Kidney (tissue), 14 donors: ENCODE data around the gene TXNRD1. TPM values are rescaled to one million over a fixed set of nuclear protein-coding genes. Genes with fewer than 3 reads are reported as not detected.

Experiments used
- DNase-seq, 5 donors: peaks; one replicate each; pipeline ENCODE4 v3.0.0-alpha.2; 2013 to 2020
- FAIRE-seq: peaks from 2 replicates; lab custom pipeline; 2012; peaks lifted over from hg19 to GRCh38; lab: Jason Lieb, UNC
- H3K27ac ChIP-seq, 2 donors: one replicate each; pipeline ENCODE4 v1.7.0; 2013; ENCODE audit warnings: low read depth in 2 of 2, low read length in 2 of 2, inconsistent platforms in 1 of 2
- H3K27me3 ChIP-seq: one replicate; pipeline ENCODE4 v1.7.1; 2013; ENCODE audit warnings: low read length, inconsistent platforms; ENCODE audit not compliant: control insufficient read depth, insufficient read depth
- H3K36me3 ChIP-seq, 3 donors: one replicate each; pipeline versions ENCODE4 v1.7.0 to v1.7.1; 2013; ENCODE audit warnings: low read length in 3 of 3, control low read depth in 1 of 3, inconsistent platforms in 1 of 3; ENCODE audit not compliant: insufficient read depth in 3 of 3, control insufficient read depth in 2 of 3
- H3K4me1 ChIP-seq, 3 donors: one replicate each; pipeline versions ENCODE4 v1.7.0 to v1.7.1; 2013; ENCODE audit warnings: low read length in 3 of 3, inconsistent platforms in 1 of 3, low read depth in 1 of 3; ENCODE audit not compliant: control insufficient read depth in 2 of 3, insufficient read depth in 2 of 3
- H3K4me3 ChIP-seq, 3 donors: one replicate each; pipeline versions ENCODE4 v1.7.0 to v1.8.1; 2013; ENCODE audit warnings: low read length in 3 of 3, control low read depth in 1 of 3, inconsistent platforms in 1 of 3
- H3K9ac ChIP-seq, 3 donors: one replicate each; pipeline versions ENCODE4 v1.7.0 to v1.7.1; 2013; ENCODE audit warnings: low read length in 3 of 3, control low read depth in 1 of 3, inconsistent platforms in 1 of 3
- H3K9me3 ChIP-seq, 3 donors: one replicate each; pipeline versions ENCODE4 v1.7.0 to v1.7.1; 2013; ENCODE audit warnings: low read length in 3 of 3, control low read depth in 1 of 3, inconsistent platforms in 1 of 3; ENCODE audit not compliant: control insufficient read depth in 2 of 3, insufficient read depth in 1 of 3
- intact Hi-C: fragments of 100-400 bp; cut with DNase I; formaldehyde crosslinking; loops from one replicate; pipeline ENCODE4 v1.11.1; 2022
- polyA plus RNA-seq: library from polyadenylated mRNA; stranded (reverse); fragments of 350-450 nt; fragmentation: Illumina TruSeq; extraction: RNeasy Lipid Tissue Mini Kit (QIAGEN cat#74804); gene quantifications from one replicate; pipeline ENCODE4 v1.2.3, GENCODE V29; 2014; ENCODE audit warnings: low read depth, low replicate concordance; ENCODE audit not compliant: insufficient read depth
- total RNA-seq: library from RNA; stranded (reverse); fragmentation: NEBNext Ultra II Directional; extraction: Animal tissue kit (Norgen Biotek cat#: 25700); gene quantifications from one replicate; pipeline ENCODE4 v1.2.1, GENCODE V29; 2021
- TF ChIP-seq, protein P1 (sequence below): IDR thresholded peaks from 3 replicates; pipeline ENCODE4 v1.5.1; 2012; ENCODE audit warnings: mild to moderate bottlenecking, moderate library complexity, borderline replicate concordance; ENCODE audit not compliant: insufficient read depth; ENCODE audit errors: extremely low read depth
- donor health status: control.
- donor health status: control.
- donor health status: control.
- donor health status: control.
- donor health status: control.
- donor health status: DM: yes; HTN: yes; CAD: no.
- donor health status: Normal renal cell carcinoma (clear cell type).

TXNRD1 gene
- total and polyA plus RNA-seq, 2 donors from 2014 or later = 45.0 to 73.2 TPM

DNA sequence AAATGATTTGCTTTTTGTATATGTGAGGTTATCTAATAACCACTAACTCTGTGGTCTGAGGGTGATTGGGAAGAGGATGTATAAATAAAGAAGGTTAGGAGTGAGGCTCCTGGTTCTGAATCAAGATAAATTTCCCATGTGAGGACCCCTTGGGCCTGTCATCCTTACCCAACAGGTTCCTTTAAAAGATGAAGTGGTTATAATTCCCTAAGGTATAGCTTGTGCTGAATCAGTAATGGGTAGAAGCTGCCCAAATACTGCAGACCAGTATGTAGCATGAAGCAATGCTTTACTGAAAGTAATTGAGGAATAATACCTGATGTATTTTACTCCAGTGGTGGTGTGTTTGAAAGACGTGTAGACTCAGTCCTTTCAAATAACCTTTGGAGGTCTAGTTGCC lies 96.6 kb downstream of the TXNRD1 start:
- Histone ChIP-seq H3K36me3 (peaks cover 11 to 35% (median 15%) of the 10 kb centered on the region in 3 donors), H3K27ac (no peak overlapping the region), H3K4me3 (no peak overlapping the region), H3K27me3 (no peaks in the 10 kb centered on the region), H3K4me1 (no peaks in the 10 kb centered on the region), H3K9ac (no peak overlapping the region), H3K9me3 (no peaks in the 10 kb centered on the region)
- FAIRE-seq = no peak
- intact Hi-C loops = no loop called here
- no peak for DNase-seq
- TF ChIP-seq, protein P1, sequence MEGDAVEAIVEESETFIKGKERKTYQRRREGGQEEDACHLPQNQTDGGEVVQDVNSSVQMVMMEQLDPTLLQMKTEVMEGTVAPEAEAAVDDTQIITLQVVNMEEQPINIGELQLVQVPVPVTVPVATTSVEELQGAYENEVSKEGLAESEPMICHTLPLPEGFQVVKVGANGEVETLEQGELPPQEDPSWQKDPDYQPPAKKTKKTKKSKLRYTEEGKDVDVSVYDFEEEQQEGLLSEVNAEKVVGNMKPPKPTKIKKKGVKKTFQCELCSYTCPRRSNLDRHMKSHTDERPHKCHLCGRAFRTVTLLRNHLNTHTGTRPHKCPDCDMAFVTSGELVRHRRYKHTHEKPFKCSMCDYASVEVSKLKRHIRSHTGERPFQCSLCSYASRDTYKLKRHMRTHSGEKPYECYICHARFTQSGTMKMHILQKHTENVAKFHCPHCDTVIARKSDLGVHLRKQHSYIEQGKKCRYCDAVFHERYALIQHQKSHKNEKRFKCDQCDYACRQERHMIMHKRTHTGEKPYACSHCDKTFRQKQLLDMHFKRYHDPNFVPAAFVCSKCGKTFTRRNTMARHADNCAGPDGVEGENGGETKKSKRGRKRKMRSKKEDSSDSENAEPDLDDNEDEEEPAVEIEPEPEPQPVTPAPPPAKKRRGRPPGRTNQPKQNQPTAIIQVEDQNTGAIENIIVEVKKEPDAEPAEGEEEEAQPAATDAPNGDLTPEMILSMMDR = no peak

DNA sequence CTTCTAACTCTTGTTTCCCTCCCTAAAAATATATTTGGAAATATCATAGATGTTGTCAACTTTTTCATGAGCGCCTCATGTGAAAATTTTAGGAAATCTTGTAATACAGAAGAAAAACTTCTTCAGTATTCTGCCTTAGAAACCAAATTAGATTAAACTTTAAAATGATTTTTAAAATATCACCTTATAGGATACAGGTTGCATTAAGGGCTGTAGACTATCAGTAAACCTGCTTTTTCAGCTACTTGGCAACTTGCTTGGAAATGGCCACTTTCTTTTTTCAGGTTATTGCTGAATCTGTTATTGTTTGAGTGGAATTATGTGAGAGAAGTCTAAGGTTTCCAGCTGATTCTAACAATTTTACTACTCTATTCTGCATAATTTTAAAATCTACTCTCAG lies 97.1 kb downstream of the TXNRD1 start:
- intact Hi-C loops = no loop called here
- H3K36me3 ChIP-seq = peaks cover 11 to 35% (median 15%) of the 10 kb centered on the region in 3 donors
- no peak for FAIRE-seq
- H3K4me1 ChIP-seq = no peaks in the 10 kb centered on the region
- DNase-seq = no peak
- H3K27ac ChIP-seq = no peak overlapping the region
- TF ChIP-seq, protein P1 = no peak
- no peaks in the 10 kb centered on the region for H3K9me3 ChIP-seq
- no peak overlapping the region for H3K9ac ChIP-seq
- no peaks in the 10 kb centered on the region for H3K27me3 ChIP-seq
- H3K4me3 ChIP-seq = no peak overlapping the region

DNA sequence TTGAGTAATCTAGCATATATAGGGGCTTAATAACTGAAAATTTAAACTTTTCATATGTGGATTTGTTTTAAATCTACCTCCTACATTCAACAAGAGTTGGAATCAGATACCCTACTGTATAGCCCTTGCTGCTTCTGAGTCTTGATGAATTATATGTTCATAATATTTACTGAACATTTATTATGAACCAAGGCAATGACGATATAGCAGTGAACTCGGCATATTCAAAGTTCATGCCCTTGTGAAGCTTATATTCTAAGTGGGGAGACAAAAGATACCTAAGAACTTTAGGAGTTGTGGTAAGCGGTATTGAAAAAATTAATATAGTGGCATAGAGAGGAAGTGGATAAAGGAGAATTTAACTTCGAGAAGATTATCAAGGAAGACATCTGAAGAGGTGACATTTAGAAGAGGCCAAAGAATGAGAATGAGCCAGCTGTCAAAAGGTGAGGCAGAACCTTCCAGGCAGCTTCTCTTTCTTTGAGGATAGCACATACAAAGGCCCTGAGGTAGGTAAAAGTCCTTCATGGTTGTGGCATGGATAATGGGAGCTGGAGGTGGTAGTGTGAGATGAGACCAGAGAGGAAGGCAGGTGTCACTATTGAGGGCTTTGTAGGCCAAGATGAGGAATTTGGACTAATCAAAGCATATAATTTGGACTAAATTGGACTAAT lies 98.1 kb downstream of the TXNRD1 start:
- DNase-seq = no peak
- FAIRE-seq = no peak
- H3K36me3 ChIP-seq = peaks cover 11 to 35% (median 15%) of the 10 kb centered on the region in 3 donors
- H3K4me1 ChIP-seq = no peaks in the 10 kb centered on the region
- no peaks in the 10 kb centered on the region for H3K9me3 ChIP-seq
- H3K27ac ChIP-seq = no peak overlapping the region
- intact Hi-C loops = no loop called here
- TF ChIP-seq, protein P1 = no peak
- H3K27me3 ChIP-seq = no peaks in the 10 kb centered on the region
- H3K4me3 ChIP-seq = no peak overlapping the region
- no peak overlapping the region for H3K9ac ChIP-seq
